ENCODE measurements around the gene CDCA5. TPM values are rescaled to one million over a fixed set of nuclear protein-coding genes. Genes with fewer than 3 reads are reported as not detected.

Gene CDCA5
- polyA plus RNA-seq, 2 of the 4 experiments (the other 2 are of a cell fraction), result 30.9 to 46.0 TPM

GRCh38 chr11:65066315-65066714 lies 17.5 kb downstream of the CDCA5 start:
- POLR2A ChIA-PET, result no interaction called here
- H3K4me1 ChIP-seq, result no peaks in the 10 kb centered on the region
- WGBS (ENCODE audit: missing lambda C conversion rate), result 61% methylated on average over 7 of the region's 11 CpGs
- TF ChIP-seq TFCP2L1 (CRISPR knock-in tag; IDR thresholded peaks at IDR 0.05), result no peak
- TF ChIP-seq USF2 (IDR thresholded peaks at IDR 0.05), result no peak
- TF ChIP-seq MAFK (IDR thresholded peaks at IDR 0.05; ENCODE audit: partially characterized antibody), result no peak
- no peak for TF ChIP-seq PHF8 (IDR thresholded peaks at IDR 0.05; ENCODE audit: borderline replicate concordance, low read depth)
- TF ChIP-seq RAD21 (conservative IDR thresholded peaks at IDR 0.05 in 1 of 2, IDR thresholded peaks at IDR 0.05 in 1 of 2), result no peak
- TF ChIP-seq MAX (IDR thresholded peaks at IDR 0.05), result no peak
- TF ChIP-seq E2F6 (IDR thresholded peaks at IDR 0.05; ENCODE audit: borderline replicate concordance, low read depth), result no peak
- TF ChIP-seq FOSB (CRISPR knock-in tag; IDR thresholded peaks at IDR 0.05), result no peak
- no peak for TF ChIP-seq ZSCAN20 (CRISPR knock-in tag; IDR thresholded peaks at IDR 0.05)
- no peak for TF ChIP-seq SMC3 (IDR thresholded peaks at IDR 0.05)
- no peak for TF ChIP-seq RARB (CRISPR knock-in tag; IDR thresholded peaks at IDR 0.05)
- TF ChIP-seq KDM5A (IDR thresholded peaks at IDR 0.05), result no peak
- no peak for TF ChIP-seq SREBF2 (IDR thresholded peaks at IDR 0.05)
- TF ChIP-seq, protein P1, sequence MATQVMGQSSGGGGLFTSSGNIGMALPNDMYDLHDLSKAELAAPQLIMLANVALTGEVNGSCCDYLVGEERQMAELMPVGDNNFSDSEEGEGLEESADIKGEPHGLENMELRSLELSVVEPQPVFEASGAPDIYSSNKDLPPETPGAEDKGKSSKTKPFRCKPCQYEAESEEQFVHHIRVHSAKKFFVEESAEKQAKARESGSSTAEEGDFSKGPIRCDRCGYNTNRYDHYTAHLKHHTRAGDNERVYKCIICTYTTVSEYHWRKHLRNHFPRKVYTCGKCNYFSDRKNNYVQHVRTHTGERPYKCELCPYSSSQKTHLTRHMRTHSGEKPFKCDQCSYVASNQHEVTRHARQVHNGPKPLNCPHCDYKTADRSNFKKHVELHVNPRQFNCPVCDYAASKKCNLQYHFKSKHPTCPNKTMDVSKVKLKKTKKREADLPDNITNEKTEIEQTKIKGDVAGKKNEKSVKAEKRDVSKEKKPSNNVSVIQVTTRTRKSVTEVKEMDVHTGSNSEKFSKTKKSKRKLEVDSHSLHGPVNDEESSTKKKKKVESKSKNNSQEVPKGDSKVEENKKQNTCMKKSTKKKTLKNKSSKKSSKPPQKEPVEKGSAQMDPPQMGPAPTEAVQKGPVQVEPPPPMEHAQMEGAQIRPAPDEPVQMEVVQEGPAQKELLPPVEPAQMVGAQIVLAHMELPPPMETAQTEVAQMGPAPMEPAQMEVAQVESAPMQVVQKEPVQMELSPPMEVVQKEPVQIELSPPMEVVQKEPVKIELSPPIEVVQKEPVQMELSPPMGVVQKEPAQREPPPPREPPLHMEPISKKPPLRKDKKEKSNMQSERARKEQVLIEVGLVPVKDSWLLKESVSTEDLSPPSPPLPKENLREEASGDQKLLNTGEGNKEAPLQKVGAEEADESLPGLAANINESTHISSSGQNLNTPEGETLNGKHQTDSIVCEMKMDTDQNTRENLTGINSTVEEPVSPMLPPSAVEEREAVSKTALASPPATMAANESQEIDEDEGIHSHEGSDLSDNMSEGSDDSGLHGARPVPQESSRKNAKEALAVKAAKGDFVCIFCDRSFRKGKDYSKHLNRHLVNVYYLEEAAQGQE (IDR thresholded peaks at IDR 0.05), result no peak
- TF ChIP-seq POLR2AphosphoS2 (conservative IDR thresholded peaks at IDR 0.05; ENCODE audit: low read length), result no peak
- TF ChIP-seq HMGXB4 (CRISPR knock-in tag; IDR thresholded peaks at IDR 0.05; ENCODE audit: borderline replicate concordance), result no peak
- FAIRE-seq (no peak), DNase-seq (ENCODE audit: low read depth in 1 of 2, low spot score in 1 of 2) (no peak), ATAC-seq (no peak)
- no peak overlapping the region for H3K4me3 ChIP-seq
- CTCF ChIA-PET, result interaction anchor here (0.9 to 1.6 kb wide), 4 partner anchors 10 to 219 kb away, joined by 3 to 4 read pairs (median 3); no protein-coding TSS in a partner anchor
- H3K9me3 ChIP-seq, result no peaks in the 10 kb centered on the region
- H3K4me2 ChIP-seq, result no peak overlapping the region
- no peak overlapping the region for H3K27ac ChIP-seq

DNA sequence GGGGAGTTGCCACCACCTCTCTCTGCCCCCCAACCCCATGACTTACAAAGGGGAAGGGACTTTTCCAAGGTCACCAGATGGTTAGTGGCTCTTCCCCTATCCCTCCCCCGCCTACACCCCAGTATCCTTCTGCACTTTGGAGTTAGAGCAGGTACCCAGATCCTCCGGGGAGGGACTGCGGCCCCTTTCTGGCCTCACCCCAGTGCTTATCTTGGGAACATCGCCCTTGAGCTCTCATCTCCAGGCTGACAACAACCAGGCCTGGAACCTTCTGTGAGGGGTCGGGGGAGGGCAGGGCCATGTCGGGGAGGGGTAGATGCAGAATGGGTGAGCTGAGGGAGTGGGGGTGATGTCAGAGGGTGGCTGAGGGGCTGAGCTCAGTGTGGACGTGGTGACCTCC lies 18.0 kb downstream of the CDCA5 start:
- Histone ChIP-seq H3K27ac (no peak overlapping the region), H3K4me2 (no peak overlapping the region), H3K4me1 (no peaks in the 10 kb centered on the region), H3K4me3 (no peak overlapping the region), H3K9me3 (no peaks in the 10 kb centered on the region)
- POLR2A ChIA-PET, result interaction anchor here (0.5 kb wide), 1 partner anchor 116 kb away, joined by 4 read pairs; no protein-coding TSS in a partner anchor
- WGBS (ENCODE audit: missing lambda C conversion rate), result 77% methylated on average over 3 of the region's 7 CpGs
- ATAC-seq, result no peak
- FAIRE-seq, result no peak
- CTCF ChIA-PET, result interaction anchor here (0.9 to 1.6 kb wide), 3 partner anchors 14 to 218 kb away, joined by 3 to 4 read pairs (median 3); no protein-coding TSS in a partner anchor
- TF ChIP-seq, protein P2, sequence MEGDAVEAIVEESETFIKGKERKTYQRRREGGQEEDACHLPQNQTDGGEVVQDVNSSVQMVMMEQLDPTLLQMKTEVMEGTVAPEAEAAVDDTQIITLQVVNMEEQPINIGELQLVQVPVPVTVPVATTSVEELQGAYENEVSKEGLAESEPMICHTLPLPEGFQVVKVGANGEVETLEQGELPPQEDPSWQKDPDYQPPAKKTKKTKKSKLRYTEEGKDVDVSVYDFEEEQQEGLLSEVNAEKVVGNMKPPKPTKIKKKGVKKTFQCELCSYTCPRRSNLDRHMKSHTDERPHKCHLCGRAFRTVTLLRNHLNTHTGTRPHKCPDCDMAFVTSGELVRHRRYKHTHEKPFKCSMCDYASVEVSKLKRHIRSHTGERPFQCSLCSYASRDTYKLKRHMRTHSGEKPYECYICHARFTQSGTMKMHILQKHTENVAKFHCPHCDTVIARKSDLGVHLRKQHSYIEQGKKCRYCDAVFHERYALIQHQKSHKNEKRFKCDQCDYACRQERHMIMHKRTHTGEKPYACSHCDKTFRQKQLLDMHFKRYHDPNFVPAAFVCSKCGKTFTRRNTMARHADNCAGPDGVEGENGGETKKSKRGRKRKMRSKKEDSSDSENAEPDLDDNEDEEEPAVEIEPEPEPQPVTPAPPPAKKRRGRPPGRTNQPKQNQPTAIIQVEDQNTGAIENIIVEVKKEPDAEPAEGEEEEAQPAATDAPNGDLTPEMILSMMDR (IDR thresholded peaks at IDR 0.05), result no peak
- no peak for TF ChIP-seq HEYL (CRISPR knock-in tag; IDR thresholded peaks at IDR 0.05)
- no peak for TF ChIP-seq ESRRA (IDR thresholded peaks at IDR 0.05; ENCODE audit: borderline replicate concordance, low read length)
- TF ChIP-seq TFCP2L1 (CRISPR knock-in tag; IDR thresholded peaks at IDR 0.05), result no peak
- no peak for TF ChIP-seq NFE2L2 (conservative IDR thresholded peaks at IDR 0.05; ENCODE audit: low read length)
- TF ChIP-seq, protein P3, sequence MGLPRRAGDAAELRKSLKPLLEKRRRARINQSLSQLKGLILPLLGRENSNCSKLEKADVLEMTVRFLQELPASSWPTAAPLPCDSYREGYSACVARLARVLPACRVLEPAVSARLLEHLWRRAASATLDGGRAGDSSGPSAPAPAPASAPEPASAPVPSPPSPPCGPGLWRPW (IDR thresholded peaks at IDR 0.05), result no peak
- TF ChIP-seq ZNF302 (CRISPR knock-in tag; IDR thresholded peaks at IDR 0.05), result no peak
- TF ChIP-seq ZFP36 (IDR thresholded peaks at IDR 0.05; ENCODE audit: borderline replicate concordance, partially characterized antibody), result no peak
- TF ChIP-seq CHD2 (IDR thresholded peaks at IDR 0.05; ENCODE audit: low read length, partially characterized antibody), result no peak
- TF ChIP-seq HOXA7 (CRISPR knock-in tag; IDR thresholded peaks at IDR 0.05), result no peak
- TF ChIP-seq USF2 (IDR thresholded peaks at IDR 0.05), result no peak
- TF ChIP-seq ZSCAN20 (CRISPR knock-in tag; IDR thresholded peaks at IDR 0.05), result no peak
- no peak for TF ChIP-seq JUNB (IDR thresholded peaks at IDR 0.05)
- no peak for TF ChIP-seq MAFK (IDR thresholded peaks at IDR 0.05; ENCODE audit: partially characterized antibody)
- TF ChIP-seq TP53 (CRISPR knock-in tag; IDR thresholded peaks at IDR 0.05), result no peak
- no peak for DNase-seq (ENCODE audit: low read depth in 1 of 2, low spot score in 1 of 2)
